GM18519 (cell line): ENCODE data around the gene DPH6.
"Not testable (repeated sequence)": the region's sequence is repeated elsewhere in the genome, so short reads cannot be mapped to it uniquely, and the experiment has no call there.

Experiments used
- ATAC-seq: cut with Tn5 transposase; IDR thresholded peaks from one replicate; pipeline ENCODE4 v1.9.1; 2021; ENCODE audit warnings: mild to moderate bottlenecking, moderate library complexity; ENCODE audit not compliant: unreplicated experiment, low FRiP score

Gene DPH6

GRCh38 chr15:35358824-35359223, 187.1 kb downstream of the DPH6 start:
- ATAC-seq = no peak

GRCh38 chr15:35351059-35351458, 194.9 kb downstream of the DPH6 start:
- ATAC-seq = no peak

- no peak for ATAC-seq
Observed at GRCh38 chr15:35349916-35350315, 196.0 kb downstream of the DPH6 start.

- ATAC-seq = no peak
Observed at GRCh38 chr15:35330916-35331315, 215.0 kb downstream of the DPH6 start.

- ATAC-seq = no peak
Observed at GRCh38 chr15:35330048-35330695, 215.8 kb downstream of the DPH6 start.

- ATAC-seq = no peak
Observed at GRCh38 chr15:35329521-35329961, 216.4 kb downstream of the DPH6 start.

GRCh38 chr15:35328836-35329235, 217.1 kb downstream of the DPH6 start:
- ATAC-seq = not testable (repeated sequence)

- ATAC-seq = no peak
Observed at GRCh38 chr15:35327789-35328188, 218.2 kb downstream of the DPH6 start.

DNA sequence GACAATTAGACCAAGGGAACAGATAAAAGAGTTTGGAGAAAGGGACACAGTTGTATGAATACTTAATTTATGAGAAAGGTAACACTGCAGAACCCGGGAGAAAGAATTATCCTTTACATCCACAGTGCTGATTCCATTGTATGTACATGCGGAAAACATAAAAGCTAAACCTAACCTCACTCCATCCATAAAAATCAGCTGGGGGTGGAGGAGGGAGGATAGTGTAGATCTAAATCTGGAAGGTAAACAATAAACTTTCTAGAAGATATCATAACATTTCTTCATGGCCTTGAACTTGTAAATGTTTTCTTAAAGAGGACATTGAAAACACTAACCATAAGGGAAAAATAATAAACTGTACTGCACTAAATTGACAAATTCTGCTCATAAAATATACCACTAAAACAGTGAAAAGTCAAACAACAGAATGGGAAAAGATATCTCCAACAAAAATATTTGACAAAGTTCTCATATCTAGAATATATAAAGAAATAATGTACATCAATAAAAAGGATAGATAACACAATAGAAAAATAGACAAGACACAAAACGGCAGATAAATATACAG, 220.5 kb downstream of the DPH6 start:
- ATAC-seq = no peak

GRCh38 chr15:35323141-35323540, 222.8 kb downstream of the DPH6 start:
- ATAC-seq = no peak

DNA sequence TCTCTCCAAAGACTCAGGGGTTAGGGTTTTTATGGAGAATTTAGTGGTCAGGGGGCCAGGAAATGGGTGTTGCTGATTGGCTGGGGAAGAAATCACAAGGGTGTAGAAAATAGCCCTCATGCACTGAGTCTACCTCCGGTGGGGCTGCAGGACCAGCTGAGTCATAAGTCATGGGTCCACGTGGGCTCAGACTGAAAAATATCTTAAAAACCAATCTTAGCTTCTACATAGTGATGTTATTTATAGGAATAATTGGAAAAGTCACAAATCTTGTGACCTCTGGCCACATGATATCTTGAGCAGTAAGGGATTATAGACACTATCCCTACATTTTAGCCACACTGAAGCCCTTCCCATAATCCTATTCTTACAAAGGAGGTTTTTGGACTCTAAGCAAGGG, 224.0 kb downstream of the DPH6 start:
- ATAC-seq = no peak

- ATAC-seq = no peak
Observed at GRCh38 chr15:35320911-35321310, 225.1 kb downstream of the DPH6 start.
